Stimulated activated CD4-positive, alpha-beta T cell treated with anti-CD3 and anti-CD28 coated beads, Interleukin-1b, Interleukin-23, amount 100 ng/mL, for 1 hour (primary cell): ENCODE data around the gene TACR1.
"Not testable (repeated sequence)": the region's sequence is repeated elsewhere in the genome, so short reads cannot be mapped to it uniquely, and the experiment has no call there.

ENCODE experiments used
- DNase-seq, 2 donors: peaks; one replicate each; pipeline ENCODE4 v3.0.0-alpha.2; 2020; ENCODE audit warnings: low read depth in 2 of 2

TACR1 gene, protein sequence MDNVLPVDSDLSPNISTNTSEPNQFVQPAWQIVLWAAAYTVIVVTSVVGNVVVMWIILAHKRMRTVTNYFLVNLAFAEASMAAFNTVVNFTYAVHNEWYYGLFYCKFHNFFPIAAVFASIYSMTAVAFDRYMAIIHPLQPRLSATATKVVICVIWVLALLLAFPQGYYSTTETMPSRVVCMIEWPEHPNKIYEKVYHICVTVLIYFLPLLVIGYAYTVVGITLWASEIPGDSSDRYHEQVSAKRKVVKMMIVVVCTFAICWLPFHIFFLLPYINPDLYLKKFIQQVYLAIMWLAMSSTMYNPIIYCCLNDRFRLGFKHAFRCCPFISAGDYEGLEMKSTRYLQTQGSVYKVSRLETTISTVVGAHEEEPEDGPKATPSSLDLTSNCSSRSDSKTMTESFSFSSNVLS

GRCh38 chr2:75199428-75200011, at the start of gene TACR1:
TACR1 (minus strand) TSS chr2:75199520; CDS start chr2:75198934, 586 bp downstream.
- no peak for DNase-seq

DNA sequence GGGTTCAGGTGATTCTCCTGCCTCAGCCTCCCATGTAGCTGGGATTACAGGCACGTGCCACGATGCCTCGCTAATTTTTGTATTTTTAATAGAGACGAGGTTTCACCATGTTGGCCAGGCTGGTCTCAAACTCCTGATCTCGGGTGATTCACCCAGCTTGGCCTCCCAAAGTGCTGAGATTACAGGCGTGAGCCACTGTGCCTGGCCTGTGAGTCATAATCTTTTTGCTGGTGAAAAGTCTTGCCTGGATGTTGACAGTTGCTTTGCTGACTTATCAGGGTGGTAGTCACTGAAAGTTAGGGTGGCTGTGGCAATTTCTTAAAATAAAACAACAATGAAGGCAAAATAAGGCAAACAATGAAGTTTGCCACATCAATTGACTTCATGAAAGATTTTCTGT, 49.3 kb upstream of the TACR1 start:
- DNase-seq: not testable (repeated sequence)

DNA sequence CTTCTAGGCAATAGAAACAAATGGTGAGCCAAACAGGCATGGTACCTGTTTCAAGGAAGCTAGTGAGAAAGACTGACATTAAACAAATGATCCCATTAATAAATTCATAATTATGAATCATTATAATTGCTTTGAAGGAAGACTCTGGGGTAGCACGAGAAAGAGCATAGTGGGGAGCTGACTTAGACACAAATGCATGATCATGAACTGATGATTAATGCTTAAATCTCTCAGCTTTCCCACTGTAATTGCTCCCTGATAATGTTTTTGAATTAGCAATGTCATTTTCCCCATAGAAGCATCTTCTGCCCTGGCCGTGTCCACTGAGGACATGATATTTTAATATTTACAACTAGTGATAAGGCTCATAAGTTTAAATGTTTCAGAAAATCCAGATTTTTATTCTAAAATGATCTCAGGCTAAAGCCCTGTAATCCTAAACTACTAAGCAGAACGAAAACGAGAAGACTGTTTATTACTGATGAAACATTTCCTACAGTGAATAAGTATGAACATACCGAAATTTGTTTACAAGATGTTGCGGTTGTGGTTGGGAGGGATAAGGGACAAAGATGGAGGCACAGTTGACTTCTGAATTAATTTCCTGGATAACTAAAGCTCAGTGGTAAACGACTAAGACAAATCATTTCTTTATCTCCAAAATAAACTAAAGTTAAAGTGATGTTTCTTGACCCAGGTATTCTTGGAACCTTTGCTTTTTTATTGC, 47.3 kb upstream of the TACR1 start:
- DNase-seq: no peak

DNA sequence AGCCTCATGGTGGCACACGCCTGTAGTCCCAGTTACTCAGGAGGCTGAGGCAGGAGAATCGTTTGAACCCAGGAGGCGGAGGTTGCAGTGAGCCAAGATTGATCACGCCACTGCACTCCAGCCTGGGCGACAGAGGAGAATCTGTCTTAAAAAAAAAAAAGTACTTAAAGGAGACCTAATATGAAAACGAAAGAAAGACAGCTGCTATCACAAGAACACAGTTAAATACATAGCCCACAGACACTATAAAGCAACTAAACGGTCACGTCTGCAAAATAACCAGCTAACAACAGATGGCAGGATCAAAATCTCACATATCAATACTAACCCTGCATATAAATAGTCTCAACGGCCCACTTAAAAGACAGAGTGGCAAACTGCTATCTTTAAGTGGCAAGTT, 43.9 kb upstream of the TACR1 start:
- DNase-seq: no peak

DNA sequence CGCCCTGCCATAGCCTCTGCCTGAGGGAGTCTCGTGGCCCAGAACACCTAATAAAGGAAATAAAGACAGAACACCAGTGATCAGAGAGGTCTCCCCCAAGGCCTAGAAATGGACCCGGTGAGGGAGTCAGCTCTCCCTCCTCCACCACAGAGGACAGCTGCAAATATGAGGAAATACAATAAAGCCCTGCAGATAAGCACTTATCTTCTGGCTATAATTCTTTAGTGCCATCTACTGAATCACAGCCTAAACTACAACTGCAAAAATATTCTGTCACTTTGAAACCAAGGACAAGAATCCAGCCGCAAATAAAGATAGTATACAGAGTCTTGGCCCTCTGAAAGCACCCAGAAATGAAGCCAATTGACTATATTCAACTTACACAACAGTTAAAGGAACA, 42.4 kb upstream of the TACR1 start:
- no peak for DNase-seq

GRCh38 chr2:75238670-75239330, 39.5 kb upstream of the TACR1 start:
- no peak for DNase-seq

GRCh38 chr2:75237296-75237695, 38.0 kb upstream of the TACR1 start:
- no peak for DNase-seq

DNA sequence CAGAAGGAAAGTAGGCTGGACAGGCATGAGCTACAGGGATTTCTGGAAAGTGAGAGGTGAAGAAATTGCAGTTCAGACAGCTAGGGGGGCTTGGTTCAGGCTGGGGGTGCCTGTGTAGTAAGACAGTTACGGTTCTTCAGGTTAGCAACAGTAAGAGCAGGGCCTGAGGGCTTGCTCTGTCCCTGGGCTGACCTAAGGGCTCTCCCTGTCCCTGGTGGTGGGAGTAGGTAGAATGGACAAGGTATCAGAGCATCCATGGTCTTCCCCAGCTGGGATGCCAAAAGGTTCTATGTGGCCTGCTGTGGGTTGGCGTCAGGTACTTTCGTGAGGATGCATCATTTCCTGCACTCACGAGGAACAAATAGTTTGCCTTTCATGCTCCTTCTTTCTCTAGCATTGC, 34.6 kb upstream of the TACR1 start:
- DNase-seq: no peak

GRCh38 chr2:75226617-75227016, 27.3 kb upstream of the TACR1 start:
- no peak for DNase-seq

DNA sequence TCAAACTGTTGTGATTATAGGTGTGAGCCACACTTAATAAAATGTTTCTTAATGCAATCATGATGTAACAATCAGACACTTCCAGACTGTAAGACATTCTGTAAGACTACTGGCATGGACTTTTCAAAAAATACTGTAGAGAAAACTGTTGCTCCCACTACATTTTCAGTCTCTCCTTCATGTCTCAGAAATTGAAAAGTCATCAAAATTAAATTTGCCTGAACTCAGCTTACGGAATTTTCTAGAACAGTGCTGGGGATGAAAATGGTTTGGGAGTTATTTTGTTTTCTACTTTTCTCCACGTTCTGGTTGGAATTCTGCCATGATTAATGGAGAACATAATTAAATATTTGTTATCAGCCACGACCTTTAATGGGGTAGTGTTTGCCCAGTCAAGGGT, 26.8 kb upstream of the TACR1 start:
- no peak for DNase-seq

DNA sequence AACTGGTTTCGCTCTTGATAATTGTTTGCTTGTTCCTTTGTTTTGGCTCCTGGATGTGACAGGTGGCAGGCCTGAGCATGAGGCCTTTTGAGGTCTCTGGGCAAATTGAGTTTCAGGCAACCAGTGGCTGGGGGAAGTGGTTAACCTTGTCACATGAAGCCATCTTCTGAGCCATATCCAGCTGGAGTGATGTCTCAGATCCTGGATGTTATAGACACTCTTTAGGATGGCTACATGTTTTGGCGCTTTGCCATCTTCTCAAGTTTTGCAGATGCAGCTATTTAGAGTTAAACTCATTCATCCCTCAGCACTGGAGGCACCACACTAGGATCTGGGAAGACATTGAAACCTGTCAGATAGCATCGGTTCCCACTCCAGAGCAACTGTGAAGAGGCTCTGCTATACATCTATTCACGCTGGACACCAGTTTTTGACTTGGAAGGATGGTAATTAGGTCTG, 25.3 kb upstream of the TACR1 start:
- DNase-seq: no peak

GRCh38 chr2:75222527-75222926, 23.2 kb upstream of the TACR1 start:
- DNase-seq: no peak

- no peak for DNase-seq
These were observed 22.5 kb upstream of the TACR1 start for GRCh38 chr2:75221862-75222261.

- DNase-seq: not testable (repeated sequence)
These were observed 19.9 kb upstream of the TACR1 start for GRCh38 chr2:75219213-75219612.

- DNase-seq: no peak
These were observed 12.0 kb upstream of the TACR1 start for GRCh38 chr2:75211266-75211770.

GRCh38 chr2:75210409-75210808, 11.1 kb upstream of the TACR1 start:
- DNase-seq: no peak

- no peak for DNase-seq
These were observed 9.4 kb upstream of the TACR1 start for GRCh38 chr2:75208738-75209137.

- DNase-seq: no peak
These were observed 5.5 kb upstream of the TACR1 start for GRCh38 chr2:75204833-75205232.

DNA sequence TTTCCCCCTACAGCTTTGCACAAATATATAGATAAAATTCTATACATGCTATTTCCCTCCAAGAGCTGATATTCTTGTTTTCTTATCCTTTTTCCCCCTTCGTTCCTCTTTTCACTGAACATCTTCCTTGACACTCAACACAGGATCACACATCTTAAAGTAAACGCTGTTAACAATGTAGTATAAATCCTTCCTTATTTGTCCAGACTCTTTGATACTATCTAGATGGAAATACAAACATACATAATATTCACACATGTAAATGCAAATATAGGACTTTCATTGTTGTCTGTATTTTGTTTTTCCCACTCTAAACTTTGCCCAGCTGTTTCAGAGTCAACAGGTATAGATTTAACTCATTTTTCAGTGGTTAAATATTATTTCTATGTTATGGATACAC, 3.0 kb upstream of the TACR1 start:
- DNase-seq: no peak

DNA sequence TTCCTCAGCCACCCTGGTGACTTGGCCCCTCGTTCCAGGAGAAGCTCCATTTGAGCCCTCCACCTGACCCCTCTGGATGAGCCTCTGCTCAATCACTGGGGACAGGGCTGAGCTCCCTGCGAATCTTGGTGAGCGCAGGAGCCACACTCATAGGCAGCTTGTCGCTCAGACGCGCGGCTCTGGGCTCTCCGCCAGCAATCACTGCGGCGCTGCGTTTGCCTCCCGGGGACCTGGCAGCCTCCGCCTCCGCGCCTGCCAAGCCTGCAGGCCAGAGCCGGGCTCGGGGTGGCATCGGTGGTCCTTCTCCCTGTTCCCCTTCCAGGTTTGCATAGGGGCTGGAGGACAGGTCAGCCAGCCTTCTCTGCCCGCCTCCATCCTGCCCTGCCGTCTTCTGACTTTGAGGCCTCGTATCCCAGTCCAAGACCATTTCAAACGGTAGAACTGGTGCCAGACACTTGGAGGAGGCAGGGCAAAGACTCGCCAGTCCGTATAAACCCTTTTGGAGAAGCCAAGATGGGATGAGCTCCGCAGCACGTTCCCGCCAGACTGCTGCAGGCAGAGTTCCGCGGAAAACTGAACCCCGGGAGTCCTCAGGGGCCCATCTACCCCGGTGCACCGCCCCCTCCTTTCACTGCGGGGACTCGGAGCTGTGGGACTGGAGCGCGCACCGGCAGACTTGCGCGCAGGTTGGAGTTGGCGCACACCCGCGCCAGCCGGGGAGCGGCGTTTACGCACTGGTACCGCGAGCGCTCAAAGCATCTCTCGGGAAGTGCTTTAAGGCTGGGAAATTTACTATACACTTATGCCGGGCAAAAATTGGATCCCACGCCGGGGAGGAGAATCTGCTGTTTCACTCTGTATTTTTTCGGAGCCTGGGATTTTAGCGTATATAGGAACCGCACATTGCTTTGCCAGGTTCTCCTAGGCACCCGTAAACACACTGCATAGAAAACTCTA, 1.1 kb upstream of the TACR1 start:
- no peak for DNase-seq
